Chondrocyte (in vitro differentiated cells): ENCODE data around the gene YIPF4. TPM values are rescaled to one million over a fixed set of nuclear protein-coding genes. Genes with fewer than 3 reads are reported as not detected.

Source experiments
- DNase-seq: peaks from one replicate; pipeline ENCODE4 v3.0.0; 2021; ENCODE audit warnings: mixed read lengths, low spot score
- H3K27ac Mint-ChIP-seq: one replicate; pipeline ENCODE4 v1.8.0; 2021; ENCODE audit warnings: mild to moderate bottlenecking, moderate library complexity, mixed read lengths; ENCODE audit not compliant: unreplicated experiment
- H3K27me3 Mint-ChIP-seq: 2 replicates; pipeline ENCODE4 v1.8.0; 2021; ENCODE audit warnings: low read depth, mixed read lengths
- H3K36me3 Mint-ChIP-seq: 2 replicates; pipeline ENCODE4 v1.8.0; 2021; ENCODE audit warnings: low read depth, mixed read lengths
- H3K4me1 Mint-ChIP-seq: 2 replicates; pipeline ENCODE4 v1.8.0; 2021; ENCODE audit warnings: low read depth, mild to moderate bottlenecking, mixed read lengths
- H3K4me3 Mint-ChIP-seq: one replicate; pipeline ENCODE4 v1.8.0; 2021; ENCODE audit warnings: mild to moderate bottlenecking, moderate library complexity, mixed read lengths; ENCODE audit not compliant: unreplicated experiment
- H3K9me3 Mint-ChIP-seq: 2 replicates; pipeline ENCODE4 v1.8.0; 2021; ENCODE audit warnings: low read depth, mixed read lengths
- CTCF ChIP-seq: fragments of 200-600 bp; sonication (generic); IDR thresholded peaks from 2 replicates; pipeline ENCODE4 v1.5.0; 2021; ENCODE audit warnings: antibody characterized with exemption, mild to moderate bottlenecking, moderate library complexity
- total RNA-seq: library from RNA; stranded (reverse); gene quantifications from 3 replicates; pipeline ENCODE4 v1.2.1, GENCODE V29; 2021

Gene YIPF4
- total RNA-seq, 1 donor from 2014 or later, result 59.4 TPM

- no peaks in the 10 kb centered on the region for H3K9me3 Mint-ChIP-seq
- no peak for DNase-seq
- TF ChIP-seq CTCF, result no peak
- no peak overlapping the region for H3K27ac Mint-ChIP-seq
- H3K4me3 Mint-ChIP-seq, result no peak overlapping the region
- H3K4me1 Mint-ChIP-seq, result no peaks in the 10 kb centered on the region
- no peaks in the 10 kb centered on the region for H3K36me3 Mint-ChIP-seq
- H3K27me3 Mint-ChIP-seq, result no peaks in the 10 kb centered on the region
Observed at GRCh38 chr2:32249731-32250236, 27.9 kb upstream of the YIPF4 start.

- Mint-ChIP-seq H3K4me3 (no peak overlapping the region), H3K4me1 (no peaks in the 10 kb centered on the region), H3K36me3 (no peaks in the 10 kb centered on the region), H3K27me3 (no peaks in the 10 kb centered on the region), H3K9me3 (no peaks in the 10 kb centered on the region), H3K27ac (no peak overlapping the region)
- DNase-seq, result no peak
- TF ChIP-seq CTCF, result no peak
Observed at GRCh38 chr2:32250290-32250689, 27.4 kb upstream of the YIPF4 start.

- peaks cover 3% of the 10 kb centered on the region for H3K27me3 Mint-ChIP-seq
- H3K27ac Mint-ChIP-seq, result no peak overlapping the region
- no peak overlapping the region for H3K4me3 Mint-ChIP-seq
- no peaks in the 10 kb centered on the region for H3K9me3 Mint-ChIP-seq
- no peaks in the 10 kb centered on the region for H3K36me3 Mint-ChIP-seq
- no peak for TF ChIP-seq CTCF
- H3K4me1 Mint-ChIP-seq, result no peaks in the 10 kb centered on the region
- no peak for DNase-seq
Observed at GRCh38 chr2:32258242-32258641, 19.5 kb upstream of the YIPF4 start.

GRCh38 chr2:32260376-32260775 lies 17.3 kb upstream of the YIPF4 start:
- TF ChIP-seq CTCF, result no peak
- peaks cover 3% of the 10 kb centered on the region for H3K27me3 Mint-ChIP-seq
- H3K4me3 Mint-ChIP-seq, result no peak overlapping the region
- no peaks in the 10 kb centered on the region for H3K36me3 Mint-ChIP-seq
- no peaks in the 10 kb centered on the region for H3K9me3 Mint-ChIP-seq
- DNase-seq, result no peak
- H3K4me1 Mint-ChIP-seq, result no peaks in the 10 kb centered on the region
- no peak overlapping the region for H3K27ac Mint-ChIP-seq

GRCh38 chr2:32262105-32262504 lies 15.6 kb upstream of the YIPF4 start:
- Mint-ChIP-seq H3K4me1 (no peaks in the 10 kb centered on the region), H3K36me3 (no peaks in the 10 kb centered on the region), H3K9me3 (no peaks in the 10 kb centered on the region), H3K27ac (no peak overlapping the region), H3K4me3 (no peak overlapping the region), H3K27me3 (peaks cover 3% of the 10 kb centered on the region)
- DNase-seq, result no peak
- TF ChIP-seq CTCF, result no peak
